ENCODE data around the gene MAN1A1. TPM values are rescaled to one million over a fixed set of nuclear protein-coding genes. Genes with fewer than 3 reads are reported as not detected.

MAN1A1 gene
- total and polyA plus RNA-seq, 2 of the 8 experiments (the other 6 are each of a cell fraction or from before 2014, with no cell fraction given): 1.8 to 5.4 TPM

- Histone ChIP-seq H3K23ac (ENCODE audit: insufficient read length) (no peak overlapping the region), H2BK20ac (ENCODE audit: low read length) (no peak overlapping the region), H4K20me1 (replicated peaks in 1 of 2; ENCODE audit: control insufficient read depth in 1 of 2, insufficient read depth in 2 of 2, low read length in 2 of 2) (no peaks in the 10 kb centered on the region), H3K27ac (ENCODE audit: low read depth, low read length) (no peak overlapping the region), H2AFZ (ENCODE audit: low read length) (no peak overlapping the region), H2BK120ac (replicated peaks; ENCODE audit: low read depth, low read length) (no peak overlapping the region), H2BK12ac (ENCODE audit: low read depth, low read length) (0 out of 2 replicates have a peak overlapping the region, but pooled peaks have one; percentile 10), H2BK5ac (ENCODE audit: low read depth, low read length) (no peak overlapping the region), H3K4me2 (ENCODE audit: insufficient read depth in 1 of 2, low read depth in 2 of 2, low read length in 2 of 2) (no peak overlapping the region), H3K14ac (ENCODE audit: insufficient read length) (no peak overlapping the region), H3K23me2 (ENCODE audit: low read depth, low read length) (peaks cover 1% of the 10 kb centered on the region; the same call in 1 of the 2 replicates), H3K18ac (ENCODE audit: extremely low read depth, low read length) (no peak overlapping the region), H3K56ac (replicated peaks; ENCODE audit: insufficient read length, low read depth, low read length) (no peak overlapping the region), H3K79me1 (ENCODE audit: low read depth, low read length) (no peaks in the 10 kb centered on the region), H2AK5ac (ENCODE audit: low read depth, low read length) (no peak overlapping the region), H2BK15ac (ENCODE audit: low read length) (no peak overlapping the region), H4K8ac (ENCODE audit: extremely low read depth, insufficient read depth, low read length) (no peak overlapping the region), H3K27me3 (replicated peaks in 1 of 4; ENCODE audit: control insufficient read depth in 3 of 4, extremely low read depth in 1 of 4, insufficient read depth in 3 of 4, low read length in 3 of 4) (no peaks in the 10 kb centered on the region), H3K79me2 (ENCODE audit: control insufficient read depth in 1 of 2, insufficient read depth in 2 of 2, low read length in 2 of 2) (no peaks in the 10 kb centered on the region), H4K5ac (ENCODE audit: insufficient read length, low read depth, low read length) (no peak overlapping the region), H3K9ac (replicated peaks in 1 of 4; ENCODE audit: extremely low read depth in 1 of 4, low read depth in 3 of 4, low read length in 3 of 4) (no peak overlapping the region), H3K4me3 (ENCODE audit: extremely low read depth in 1 of 4, insufficient read depth in 2 of 4, low read depth in 3 of 4, low read length in 4 of 4) (no peak overlapping the region), H3K4me1 (replicated peaks in 1 of 4; ENCODE audit: control insufficient read depth in 3 of 4, insufficient read depth in 4 of 4, low read length in 3 of 4) (peaks cover 0 to 3% (median 1%) of the 10 kb centered on the region in 4 experiments; a peak in 3 of 7 replicates), H4K91ac (replicated peaks; ENCODE audit: insufficient read length, low read length) (no peak overlapping the region), H3K4ac (replicated peaks; ENCODE audit: insufficient read length, low read depth, low read length) (no peak overlapping the region), H3K9me3 (ENCODE audit: insufficient read depth in 2 of 2, low read depth in 1 of 2, low read length in 1 of 2) (no peaks in the 10 kb centered on the region), H3K36me3 (ENCODE audit: control insufficient read depth in 2 of 4, insufficient read depth in 4 of 4, low read length in 3 of 4) (no peaks in the 10 kb centered on the region; a peak in 1 of 8 replicates)
- DNase-seq (ENCODE audit: low read depth in 1 of 2, low spot score in 2 of 2) (no peak), FAIRE-seq (peak; percentile 100)
- WGBS, 2 experiments (ENCODE audit: extremely low coverage in 1 of 2, insufficient coverage in 1 of 2, insufficient read length in 1 of 2, insufficient replicate concordance in 2 of 2, low coverage in 1 of 2, low lambda C conversion rate in 2 of 2, missing lambda C conversion rate in 1 of 2): 77% methylated on average over 7 of the region's 7 CpGs; no CpG with 5 or more reads in 1 of the 2 experiments
- CTCF ChIA-PET (ENCODE audit: partially characterized antibody): no interaction called here
- POLR2A ChIA-PET (ENCODE audit: partially characterized antibody): no interaction called here
- TF ChIP-seq MAFK (IDR thresholded peaks at IDR 0.05; ENCODE audit: low read depth, low read length) (no peak), SP2 (IDR thresholded peaks at IDR 0.05; ENCODE audit: low read length) (no peak), CTBP2 (IDR thresholded peaks at IDR 0.05; ENCODE audit: borderline replicate concordance, insufficient read depth, insufficient read length, low read length) (no peak), CTCF (IDR thresholded peaks at IDR 0.05; ENCODE audit: control extremely low read depth in 1 of 3, insufficient read depth in 1 of 3, low read depth in 1 of 3, low read length in 3 of 3) (no peak), USF2 (IDR thresholded peaks at IDR 0.05; ENCODE audit: low read length) (no peak), POLR2AphosphoS5 (IDR thresholded peaks at IDR 0.05; ENCODE audit: low read depth, low read length) (no peak), POU5F1 (IDR thresholded peaks at IDR 0.05; ENCODE audit: low read depth, low read length) (no peak), EP300 (IDR thresholded peaks at IDR 0.05; ENCODE audit: borderline replicate concordance in 1 of 2, low read depth in 2 of 2, low read length in 2 of 2) (no peak)
- TF ChIP-seq, protein P1, sequence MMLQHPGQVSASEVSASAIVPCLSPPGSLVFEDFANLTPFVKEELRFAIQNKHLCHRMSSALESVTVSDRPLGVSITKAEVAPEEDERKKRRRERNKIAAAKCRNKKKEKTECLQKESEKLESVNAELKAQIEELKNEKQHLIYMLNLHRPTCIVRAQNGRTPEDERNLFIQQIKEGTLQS (IDR thresholded peaks at IDR 0.05; ENCODE audit: insufficient read depth, low read depth, low read length): no peak
These were observed 112.3 kb downstream of the MAN1A1 start for GRCh38 chr6:119237177-119237715.
